Fibroblast of peridontal ligament (primary cell): Measurements from ENCODE around the gene BABAM2.

Experiments
- DNase-seq: peaks from one replicate; pipeline ENCODE4 v3.0.0-alpha.2; 2010; ENCODE audit errors: extremely low read depth

BABAM2 gene

GRCh38 chr2:28343184-28343942 is 452.8 kb downstream of the BABAM2 start:
- peak; percentile 52 for DNase-seq

DNA sequence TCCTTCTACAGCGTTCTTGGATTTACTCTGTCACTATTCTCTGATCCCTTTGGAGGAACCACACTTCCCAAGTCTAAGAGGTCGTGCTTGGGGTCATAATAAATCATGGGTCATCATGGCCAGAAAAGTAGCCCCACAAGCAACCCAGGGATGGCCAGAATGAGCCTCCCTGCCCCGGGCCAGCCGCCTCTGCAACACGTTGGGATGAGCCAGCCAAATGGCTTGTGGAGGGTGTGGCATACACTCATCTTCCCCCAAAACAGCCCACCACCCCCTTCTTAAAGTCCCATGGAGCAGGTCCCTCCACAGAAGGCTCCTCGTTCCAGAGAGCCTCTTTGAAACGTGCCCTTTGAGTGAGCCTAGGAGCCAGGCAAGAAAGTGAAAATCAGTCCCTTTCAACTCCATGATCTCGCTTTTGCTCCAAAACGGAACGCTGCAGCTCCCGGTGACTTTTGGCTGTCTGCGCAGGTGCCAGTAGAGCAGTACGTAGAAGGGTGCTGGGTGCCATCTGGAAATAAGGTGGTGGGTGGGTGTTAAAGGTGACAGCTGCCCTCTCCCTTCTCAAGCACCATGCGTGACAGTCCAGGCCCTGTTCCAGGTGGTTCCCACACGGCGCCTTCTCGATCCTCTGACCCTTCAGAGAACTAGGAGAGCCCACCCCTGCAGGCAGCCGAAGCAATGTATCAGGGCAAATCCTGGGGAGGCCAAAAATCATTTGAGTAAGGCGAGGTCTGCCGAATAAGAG is 453.6 kb downstream of the BABAM2 start:
- DNase-seq = no peak

GRCh38 chr2:28344756-28345373 is 454.3 kb downstream of the BABAM2 start:
- DNase-seq = no peak

- no peak for DNase-seq
Measured at GRCh38 chr2:28345619-28346018, 455.1 kb downstream of the BABAM2 start.

- peak; percentile 61 for DNase-seq
Measured at GRCh38 chr2:28346587-28346986, 456.1 kb downstream of the BABAM2 start.

DNA sequence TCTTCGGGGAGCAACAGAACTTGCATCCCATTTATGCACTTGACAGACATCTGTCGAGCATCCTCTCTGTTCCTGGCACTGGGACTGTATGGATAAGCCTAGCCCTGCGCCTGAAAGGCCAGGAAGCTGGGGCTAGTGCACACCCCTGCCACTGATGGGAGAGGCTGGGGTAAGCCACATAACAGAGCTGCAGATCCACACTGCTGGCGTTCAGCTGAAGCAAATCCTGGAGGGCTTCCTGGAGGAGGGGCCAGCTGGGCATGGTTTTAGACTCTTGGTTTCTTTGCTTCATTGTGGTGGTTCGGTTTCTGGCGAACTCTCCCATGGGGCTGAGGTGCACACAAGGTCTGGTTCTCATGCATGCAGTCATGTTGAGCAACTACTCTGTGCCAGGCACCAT is 456.7 kb downstream of the BABAM2 start:
- DNase-seq = no peak

GRCh38 chr2:28347596-28347995 is 457.1 kb downstream of the BABAM2 start:
- no peak for DNase-seq

- DNase-seq = no peak
Measured at GRCh38 chr2:28348149-28348567, 457.6 kb downstream of the BABAM2 start.

- no peak for DNase-seq
Measured at GRCh38 chr2:28348921-28349320, 458.4 kb downstream of the BABAM2 start.

- DNase-seq = no peak
Measured at GRCh38 chr2:28349546-28350165, 459.1 kb downstream of the BABAM2 start.

DNA sequence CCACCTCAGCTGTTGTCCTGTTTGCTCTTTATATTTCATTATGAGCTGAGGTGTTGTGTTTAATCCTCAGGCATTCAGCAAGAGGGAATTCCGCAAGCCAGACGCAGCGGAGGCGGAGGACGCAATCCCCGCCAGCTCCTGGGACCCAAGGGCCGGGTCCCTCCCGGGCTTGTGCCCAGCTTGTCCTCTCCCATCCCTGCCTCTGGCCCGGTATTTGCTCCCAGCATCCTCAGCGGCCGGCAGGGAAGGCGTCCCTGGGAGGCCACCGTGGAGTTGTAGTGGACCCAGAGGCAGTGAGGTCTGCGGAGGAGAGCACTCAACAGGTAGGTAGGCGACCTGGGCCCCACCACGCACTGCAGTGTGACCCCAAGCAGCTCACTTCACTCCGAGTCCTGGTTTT is 459.7 kb downstream of the BABAM2 start:
- DNase-seq = no peak

- no peak for DNase-seq
Measured at GRCh38 chr2:28350791-28351285, 460.3 kb downstream of the BABAM2 start.

DNA sequence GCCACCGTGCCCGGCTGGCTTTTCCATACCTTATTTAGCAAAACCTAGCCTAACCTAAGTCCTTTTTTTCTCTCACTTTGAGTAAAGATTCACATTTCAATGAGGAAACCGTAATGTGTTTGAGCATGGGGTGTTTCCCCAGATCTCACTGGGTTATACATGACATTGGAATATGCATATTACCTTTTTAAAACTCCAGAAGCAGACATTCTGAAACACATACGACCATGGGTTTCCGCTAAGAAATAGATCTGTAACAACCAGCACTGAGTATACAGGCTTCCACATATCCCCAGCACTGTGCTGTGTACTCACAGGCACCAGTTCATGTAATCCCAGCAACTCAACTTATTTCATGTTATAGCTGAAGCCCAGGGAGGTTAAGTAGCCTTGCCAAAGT is 461.1 kb downstream of the BABAM2 start:
- DNase-seq = no peak

DNA sequence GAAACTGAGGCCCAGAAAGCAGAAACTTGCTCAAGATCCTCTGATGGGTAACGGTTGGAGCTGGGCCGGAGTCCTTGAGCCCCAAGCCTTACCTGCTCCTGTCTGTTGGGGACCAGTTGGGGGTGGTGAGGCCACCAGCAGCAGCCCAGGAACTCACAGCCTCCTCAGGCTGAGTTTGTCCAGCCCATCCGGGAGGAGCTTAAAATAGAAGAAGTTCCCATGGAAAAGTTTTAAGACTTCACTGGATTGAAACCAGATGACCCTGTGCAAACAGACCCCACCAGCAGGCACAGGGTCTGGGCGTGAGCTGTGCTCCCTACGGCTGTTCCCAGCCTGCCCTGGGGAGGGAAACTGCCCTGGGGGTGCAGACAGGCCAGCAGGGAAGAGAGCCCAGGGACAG is 461.6 kb downstream of the BABAM2 start:
- peak; percentile 61 for DNase-seq

GRCh38 chr2:28352610-28353195 is 462.2 kb downstream of the BABAM2 start:
- DNase-seq = no peak

GRCh38 chr2:28354920-28355520 is 464.5 kb downstream of the BABAM2 start:
- no peak for DNase-seq

DNA sequence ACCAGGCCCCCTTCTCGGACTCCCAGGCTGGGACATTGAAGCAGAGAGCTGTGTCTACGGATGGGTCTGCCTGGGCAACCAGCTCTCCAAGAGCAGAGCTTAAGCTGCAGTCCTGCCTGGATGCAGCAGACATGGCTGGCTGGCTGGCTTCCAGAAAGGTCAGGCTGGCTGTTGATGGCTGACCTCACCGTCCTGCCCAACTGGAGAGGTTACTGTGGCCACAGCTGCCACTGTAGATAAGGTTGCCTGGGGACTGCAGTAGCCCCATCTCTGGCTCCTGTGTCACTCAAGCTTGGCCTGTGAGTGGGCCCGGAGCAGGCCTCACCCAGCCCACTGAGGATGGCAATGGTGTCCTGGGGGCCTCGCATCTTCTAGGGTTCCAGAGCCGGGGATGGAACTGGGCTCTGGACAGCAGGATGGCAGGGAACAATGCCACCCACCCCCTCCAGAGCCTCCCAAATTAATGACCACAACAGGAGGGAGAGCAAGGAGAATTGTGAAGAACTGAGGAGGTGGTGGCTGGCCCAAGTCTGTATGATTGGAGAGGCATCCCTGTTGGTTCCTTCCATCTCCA is 465.1 kb downstream of the BABAM2 start:
- no peak for DNase-seq

DNA sequence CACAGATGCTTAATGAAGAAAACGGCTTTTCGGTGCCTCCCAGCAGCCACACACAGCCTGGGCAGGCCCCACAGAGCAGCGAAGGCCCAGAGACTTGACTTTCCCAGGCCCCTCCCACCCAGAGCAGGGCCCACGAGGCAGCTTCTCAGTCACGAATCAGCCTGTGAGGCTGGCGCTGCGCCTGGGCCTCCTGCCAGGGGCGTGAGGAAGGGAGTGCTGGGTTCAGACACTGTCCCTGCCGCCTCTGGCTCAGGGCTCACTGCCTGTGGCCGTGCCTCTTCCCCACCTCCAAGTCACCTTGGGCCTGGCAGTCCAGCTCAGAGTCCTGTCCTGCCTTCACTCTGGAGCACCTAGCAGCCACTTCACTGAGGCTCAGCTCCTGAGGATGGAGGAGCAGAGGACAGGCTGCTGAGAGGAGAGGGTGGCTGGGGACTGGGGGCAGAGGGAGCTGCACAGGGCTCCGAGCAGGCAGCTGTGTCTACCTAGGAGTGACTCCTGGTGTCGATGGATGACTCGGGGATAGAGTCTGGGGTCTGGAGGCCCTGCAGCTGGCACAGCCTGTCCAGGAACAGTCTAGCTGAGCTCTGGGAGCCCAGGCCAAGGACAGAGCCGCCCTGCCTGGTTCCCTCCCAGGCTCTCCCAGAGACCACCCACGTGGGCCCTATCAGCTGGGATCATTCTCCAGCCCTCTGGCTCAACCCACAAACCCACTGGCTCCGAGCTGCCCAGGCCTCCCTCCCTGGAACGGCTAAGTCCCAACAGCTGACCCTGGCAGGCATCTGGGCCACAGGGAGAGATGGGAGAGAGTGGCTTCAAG is 465.8 kb downstream of the BABAM2 start:
- peak; percentile 90 for DNase-seq

GRCh38 chr2:28357055-28357454 is 466.5 kb downstream of the BABAM2 start:
- DNase-seq = no peak
